A549 (cell line): Measurements from ENCODE around the gene FAXDC2. TPM values are rescaled to one million over a fixed set of nuclear protein-coding genes. Genes with fewer than 3 reads are reported as not detected.

ENCODE experiments used
- ATAC-seq, 2 experiments: fragments of 200-7000 bp in 1 of 2; fragments of >200 bp in 1 of 2; cut with Nextera tagmentation in 1 of 2; cut with Tn5 transposase in 1 of 2; 3 replicates each; pipeline versions ENCODE4 v1.8.0 to v1.9.1; 2018 to 2020; ENCODE audit warnings: mild to moderate bottlenecking in 1 of 2, moderate library complexity in 1 of 2
- CTCF ChIA-PET: fragments of 300-600 bp; sonication (Branson Sonifier 250); formaldehyde crosslinking; extraction: SDS; loops from one replicate; lab custom pipeline; 2021; ENCODE audit warnings: antibody characterized with exemption, inconsistent platforms; lab: Yijun Ruan, JAX
- POLR2A ChIA-PET: fragments of 350-600 bp; formaldehyde crosslinking; extraction: SDS; loops from one replicate; lab custom pipeline; 2021; ENCODE audit warnings: antibody characterized with exemption, inconsistent platforms; lab: Yijun Ruan, JAX
- DNase-seq, 2 experiments: peaks; one replicate each; pipeline versions ENCODE4 v3.0.0 to v3.0.0-alpha.2; 2011 to 2016; ENCODE audit warnings: low read depth in 1 of 2, low spot score in 1 of 2
- FAIRE-seq: peaks from 2 replicates; lab custom pipeline; 2011; peaks lifted over from hg19 to GRCh38; lab: Jason Lieb, UNC
- H3K27ac ChIP-seq, 2 experiments: fragments of >200 bp; sonication (Bioruptor Twin); formaldehyde crosslinking; 3 replicates each; pipeline ENCODE4 v1.5.1; 2016 to 2017
- H3K4me1 ChIP-seq: fragments of >200 bp; sonication (Bioruptor Twin); formaldehyde crosslinking; 3 replicates; pipeline ENCODE4 v1.6.1; 2016
- H3K4me2 ChIP-seq: fragments of >200 bp; sonication (Bioruptor Twin); formaldehyde crosslinking; 3 replicates; pipeline ENCODE4 v1.6.1; 2016
- H3K4me3 ChIP-seq: fragments of >200 bp; sonication (Bioruptor Twin); formaldehyde crosslinking; 3 replicates; pipeline ENCODE4 v1.5.1; 2016
- H3K9me3 ChIP-seq: fragments of >200 bp; sonication (Bioruptor Twin); formaldehyde crosslinking; 3 replicates; pipeline ENCODE4 v1.6.1; 2016
- CBX2 ChIP-seq: fragments of 200-600 bp; sonication (generic); IDR thresholded peaks from 2 replicates; pipeline ENCODE4 v1.6.1; 2016; ENCODE audit warnings: low read depth, mild to moderate bottlenecking, borderline replicate concordance
- CEBPB ChIP-seq, 2 experiments: fragments of >200 bp in 1 of 2; sonication (Bioruptor Twin) in 1 of 2; formaldehyde crosslinking in 1 of 2; IDR thresholded peaks; 2 replicates each; pipeline ENCODE4 v1.6.1; 2012 to 2016
- CTCF ChIP-seq: fragments of >200 bp; sonication (Bioruptor Twin); formaldehyde crosslinking; IDR thresholded peaks from 3 replicates; pipeline ENCODE4 v1.5.1; 2016
- EHMT2 ChIP-seq: fragments of 200-600 bp; sonication (generic); IDR thresholded peaks from 2 replicates; pipeline ENCODE4 v1.6.1; 2016; ENCODE audit warnings: antibody characterized with exemption, low read depth, mild to moderate bottlenecking, moderate library complexity
- ELK1 ChIP-seq: fragments of 150-350 bp; IDR thresholded peaks from 2 replicates; pipeline ENCODE4 v1.6.1; 2014; ENCODE audit warnings: low read depth, mild to moderate bottlenecking, low read length
- EP300 ChIP-seq, 2 experiments: fragments of >200 bp; sonication (Bioruptor Twin); formaldehyde crosslinking; IDR thresholded peaks; 2 replicates in 1 of 2; 3 replicates in 1 of 2; pipeline ENCODE4 v1.6.1; 2016 to 2017
- FOSB ChIP-seq: fragments of 250-450 bp; sonication (Bioruptor Pico); IDR thresholded peaks from 2 replicates; pipeline ENCODE4 v1.5.0; 2020; ENCODE audit warnings: mild to moderate bottlenecking, moderate library complexity
- HES2 ChIP-seq: fragments of >200 bp; sonication (Bioruptor Twin); formaldehyde crosslinking; IDR thresholded peaks from 2 replicates; pipeline ENCODE4 v1.6.1; 2016
- HMGXB4 ChIP-seq: fragments of 250-450 bp; sonication (Bioruptor Pico); IDR thresholded peaks from 2 replicates; pipeline ENCODE4 v1.5.0; 2021; ENCODE audit warnings: mild to moderate bottlenecking, moderate library complexity, borderline replicate concordance
- HOXB13 ChIP-seq: fragments of 250-450 bp; sonication (Bioruptor Pico); IDR thresholded peaks from 2 replicates; pipeline ENCODE4 v1.5.0; 2020; ENCODE audit warnings: low read depth, mild to moderate bottlenecking, moderate library complexity
- NPAS2 ChIP-seq: fragments of 250-450 bp; sonication (Bioruptor Pico); IDR thresholded peaks from 2 replicates; pipeline ENCODE4 v1.8.0; 2022; ENCODE audit warnings: mild to moderate bottlenecking, moderate library complexity, borderline replicate concordance
- POLR2AphosphoS2 ChIP-seq: conservative IDR thresholded peaks from 2 replicates; pipeline ENCODE4 v1.6.1; 2012; ENCODE audit warnings: low read length, improper control_type of control experiment, inconsistent platforms
- RAD21 ChIP-seq, 2 experiments: fragments of >200 bp in 1 of 2; sonication (Bioruptor Twin) in 1 of 2; formaldehyde crosslinking in 1 of 2; IDR thresholded peaks in 1 of 2; conservative IDR thresholded peaks in 1 of 2; 2 replicates in 1 of 2; 3 replicates in 1 of 2; pipeline ENCODE4 v1.6.1; 2012 to 2018; ENCODE audit warnings: inconsistent platforms in 1 of 2
- RCOR1 ChIP-seq: fragments of 150-350 bp; IDR thresholded peaks from 2 replicates; pipeline ENCODE4 v1.6.1; 2014; ENCODE audit warnings: antibody characterized with exemption, low read length, low read depth
- REST ChIP-seq: fragments of 200-600 bp; sonication (generic); IDR thresholded peaks from 2 replicates; pipeline ENCODE4 v1.6.1; 2016; ENCODE audit warnings: antibody characterized with exemption, mild to moderate bottlenecking, moderate library complexity
- TFCP2L1 ChIP-seq: fragments of 250-450 bp; sonication (Bioruptor Pico); IDR thresholded peaks from 2 replicates; pipeline ENCODE4 v1.5.0; 2021; ENCODE audit warnings: mild to moderate bottlenecking
- ZC3H11A ChIP-seq: fragments of 450-650 bp; IDR thresholded peaks from 2 replicates; pipeline ENCODE4 v1.6.1; 2014; ENCODE audit warnings: antibody characterized with exemption, mild to moderate bottlenecking
- ZFP36 ChIP-seq: fragments of 450-650 bp; IDR thresholded peaks from 2 replicates; pipeline ENCODE4 v1.6.1; 2014; ENCODE audit warnings: borderline replicate concordance; ENCODE audit not compliant: partially characterized antibody
- WGBS: methylation state at CpG from one replicate; pipeline ENCODE4 v1.1.6; 2017; ENCODE audit errors: missing lambda C conversion rate; 5-methylcytosine and 5-hydroxymethylcytosine counted together
- polyA plus RNA-seq, 4 experiments: library from polyadenylated mRNA; depleted of rRNA in 3 of 4; stranded (reverse); fragments of >200 nt; fragmentation: RNase III in 1 of 4; extraction: RNeasy Plus Mini Kit Qiagen cat#74134 plus additional on column Dnase treatment in 1 of 4; gene quantifications; 2 replicates in 3 of 4; 3 replicates in 1 of 4; pipeline ENCODE4 v1.2.3, GENCODE V29; 2011 to 2017

Gene FAXDC2
- polyA plus RNA-seq, 2 of the 4 experiments (the other 2 are of a cell fraction), result 0.14 to 0.94 TPM

GRCh38 chr5:154873791-154874331 lies 23.5 kb upstream of the FAXDC2 start:
- DNase-seq, result no peak
- CTCF ChIA-PET, result no interaction called here
- WGBS, result 94% methylated on average over 5 of the region's 5 CpGs
- peaks cover 6% of the 10 kb centered on the region for H3K9me3 ChIP-seq
- no peak overlapping the region for H3K27ac ChIP-seq
- no peaks in the 10 kb centered on the region for H3K4me1 ChIP-seq
- POLR2A ChIA-PET, result no interaction called here
- no peak overlapping the region for H3K4me3 ChIP-seq
- no peak for TF ChIP-seq EHMT2
- TF ChIP-seq HMGXB4, result no peak
- no peak for TF ChIP-seq CEBPB (IDR thresholded peaks at IDR 0.05)
- TF ChIP-seq EP300 (IDR thresholded peaks at IDR 0.05), result no peak
- no peak for TF ChIP-seq ZFP36
- no peak for TF ChIP-seq REST
- TF ChIP-seq HOXB13 (CRISPR knock-in tag), result no peak
- no peak for TF ChIP-seq CBX2
- no peak for TF ChIP-seq NPAS2 (CRISPR knock-in tag)
- TF ChIP-seq FOSB (CRISPR knock-in tag), result no peak
- TF ChIP-seq RCOR1, result no peak
- TF ChIP-seq POLR2AphosphoS2, result no peak
- TF ChIP-seq TFCP2L1, result no peak
- TF ChIP-seq ZC3H11A, result no peak
- TF ChIP-seq CTCF, result no peak
- no peak for TF ChIP-seq HES2
- TF ChIP-seq ELK1, result no peak
- TF ChIP-seq RAD21 (conservative IDR thresholded peaks at IDR 0.05 in 1 of 2, IDR thresholded peaks at IDR 0.05 in 1 of 2), result no peak
- ATAC-seq, result no peak
- no peak for FAIRE-seq
- H3K4me2 ChIP-seq, result no peak overlapping the region
